Measurements from ENCODE around the gene GPBAR1.

Gene GPBAR1

GRCh38 chr2:218257390-218257981, 3.3 kb upstream of the GPBAR1 start:
- H3K9me3 Mint-ChIP-seq = no peaks in the 10 kb centered on the region
- H3K36me3 Mint-ChIP-seq (ENCODE audit: low read depth) = peaks cover 30% of the 10 kb centered on the region
- TF ChIP-seq, protein P1, sequence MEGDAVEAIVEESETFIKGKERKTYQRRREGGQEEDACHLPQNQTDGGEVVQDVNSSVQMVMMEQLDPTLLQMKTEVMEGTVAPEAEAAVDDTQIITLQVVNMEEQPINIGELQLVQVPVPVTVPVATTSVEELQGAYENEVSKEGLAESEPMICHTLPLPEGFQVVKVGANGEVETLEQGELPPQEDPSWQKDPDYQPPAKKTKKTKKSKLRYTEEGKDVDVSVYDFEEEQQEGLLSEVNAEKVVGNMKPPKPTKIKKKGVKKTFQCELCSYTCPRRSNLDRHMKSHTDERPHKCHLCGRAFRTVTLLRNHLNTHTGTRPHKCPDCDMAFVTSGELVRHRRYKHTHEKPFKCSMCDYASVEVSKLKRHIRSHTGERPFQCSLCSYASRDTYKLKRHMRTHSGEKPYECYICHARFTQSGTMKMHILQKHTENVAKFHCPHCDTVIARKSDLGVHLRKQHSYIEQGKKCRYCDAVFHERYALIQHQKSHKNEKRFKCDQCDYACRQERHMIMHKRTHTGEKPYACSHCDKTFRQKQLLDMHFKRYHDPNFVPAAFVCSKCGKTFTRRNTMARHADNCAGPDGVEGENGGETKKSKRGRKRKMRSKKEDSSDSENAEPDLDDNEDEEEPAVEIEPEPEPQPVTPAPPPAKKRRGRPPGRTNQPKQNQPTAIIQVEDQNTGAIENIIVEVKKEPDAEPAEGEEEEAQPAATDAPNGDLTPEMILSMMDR (IDR thresholded peaks at IDR 0.05) = peak; percentile 43
- H3K4me3 Mint-ChIP-seq = no peak overlapping the region
- H3K4me1 Mint-ChIP-seq = peaks cover 39% of the 10 kb centered on the region
- peak; percentile 47 for DNase-seq
- peak overlapping the region; percentile 49 for H3K27ac Mint-ChIP-seq
- H3K27me3 Mint-ChIP-seq (ENCODE audit: low read depth, poor library complexity) = no peaks in the 10 kb centered on the region

GRCh38 chr2:218259099-218259961, 1.5 kb upstream of the GPBAR1 start:
- Mint-ChIP-seq H3K4me3 (peak overlapping the region; percentile 24), H3K27me3 (ENCODE audit: low read depth, poor library complexity) (no peaks in the 10 kb centered on the region), H3K9me3 (no peaks in the 10 kb centered on the region), H3K4me1 (peaks cover 49% of the 10 kb centered on the region), H3K36me3 (ENCODE audit: low read depth) (peaks cover 21% of the 10 kb centered on the region), H3K27ac (peak overlapping the region; percentile 66)
- TF ChIP-seq, protein P1 (IDR thresholded peaks at IDR 0.05) = no peak
- no peak for DNase-seq

DNA sequence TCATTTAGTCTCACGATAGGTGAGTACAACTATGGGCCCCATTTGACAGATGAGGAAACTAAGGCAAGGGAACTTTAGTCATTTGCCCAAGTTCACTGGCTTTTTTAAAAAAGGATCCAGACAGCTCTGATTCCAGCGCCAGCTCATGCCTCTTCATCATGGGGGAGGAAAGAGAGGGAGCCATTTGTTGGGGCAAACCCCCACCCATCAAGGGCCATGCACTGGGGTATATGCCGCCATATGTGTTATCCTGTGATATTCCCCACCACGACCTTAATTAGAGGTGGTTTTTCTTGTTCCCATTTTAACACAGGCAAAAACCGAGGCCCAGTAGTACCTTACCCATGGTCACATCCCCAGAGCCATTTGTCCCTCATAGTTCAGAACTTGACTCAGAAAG, 649 bp upstream of the GPBAR1 start:
- H3K4me3 Mint-ChIP-seq = no peak overlapping the region
- H3K9me3 Mint-ChIP-seq = no peaks in the 10 kb centered on the region
- TF ChIP-seq, protein P1 (IDR thresholded peaks at IDR 0.05) = no peak
- H3K4me1 Mint-ChIP-seq = peaks cover 49% of the 10 kb centered on the region
- H3K27me3 Mint-ChIP-seq (ENCODE audit: low read depth, poor library complexity) = no peaks in the 10 kb centered on the region
- DNase-seq = no peak
- no peak overlapping the region for H3K27ac Mint-ChIP-seq
- H3K36me3 Mint-ChIP-seq (ENCODE audit: low read depth) = peaks cover 16% of the 10 kb centered on the region

DNA sequence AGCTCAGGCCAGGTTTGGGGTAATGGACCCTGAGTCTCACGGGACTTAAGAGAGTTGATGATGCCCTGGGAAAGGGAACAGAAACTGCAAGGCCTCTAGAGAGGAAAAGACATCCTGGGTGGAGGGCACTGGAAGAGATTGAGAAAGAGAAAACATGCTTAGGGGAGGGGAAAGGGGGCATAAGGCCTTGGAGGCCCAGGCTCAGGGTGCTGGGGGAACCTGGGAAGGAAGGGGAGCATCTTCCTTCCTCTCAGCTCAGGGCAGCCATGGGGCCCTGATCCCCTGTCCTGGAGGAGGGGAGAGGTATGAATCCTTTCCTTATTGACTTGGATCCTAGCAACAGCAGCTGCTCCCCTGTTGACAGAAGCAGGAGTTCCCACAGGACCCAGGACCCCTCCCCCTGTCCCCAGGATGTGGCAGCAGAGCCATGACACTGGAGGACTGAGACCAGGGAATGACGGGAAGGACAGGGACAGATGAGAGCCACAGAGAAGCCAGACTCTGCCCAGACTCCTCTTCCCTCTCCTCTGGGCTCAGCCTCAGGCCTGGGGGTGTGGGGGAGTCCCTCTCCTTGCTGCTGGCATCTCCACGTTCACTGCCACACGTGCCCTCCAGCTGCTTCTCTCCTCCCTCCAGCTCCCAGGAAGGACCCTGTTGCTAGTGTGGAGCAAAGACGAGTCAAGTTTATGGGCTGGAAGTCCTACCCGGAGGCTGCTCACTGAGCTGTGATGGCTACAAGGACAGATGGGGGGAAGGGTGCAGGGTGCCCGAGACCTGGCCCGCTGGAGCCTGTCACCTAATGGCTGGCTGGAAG, 815 bp downstream of the GPBAR1 start:
- H3K36me3 Mint-ChIP-seq (ENCODE audit: low read depth) = peaks cover 12% of the 10 kb centered on the region
- DNase-seq = peak; percentile 30
- no peaks in the 10 kb centered on the region for H3K27me3 Mint-ChIP-seq (ENCODE audit: low read depth, poor library complexity)
- peak overlapping the region; percentile 52 for H3K4me3 Mint-ChIP-seq
- H3K27ac Mint-ChIP-seq = peak overlapping the region; percentile 11
- no peaks in the 10 kb centered on the region for H3K9me3 Mint-ChIP-seq
- peaks cover 49% of the 10 kb centered on the region for H3K4me1 Mint-ChIP-seq
- TF ChIP-seq, protein P1 (IDR thresholded peaks at IDR 0.05) = no peak

- no peaks in the 10 kb centered on the region for H3K27me3 Mint-ChIP-seq (ENCODE audit: low read depth, poor library complexity)
- H3K27ac Mint-ChIP-seq = no peak overlapping the region
- DNase-seq = no peak
- no peak overlapping the region for H3K4me3 Mint-ChIP-seq
- peaks cover 18% of the 10 kb centered on the region for H3K36me3 Mint-ChIP-seq (ENCODE audit: low read depth)
- TF ChIP-seq, protein P1 (IDR thresholded peaks at IDR 0.05) = no peak
- no peaks in the 10 kb centered on the region for H3K9me3 Mint-ChIP-seq
- peaks cover 50% of the 10 kb centered on the region for H3K4me1 Mint-ChIP-seq
Measured at GRCh38 chr2:218262237-218262600, 1.4 kb downstream of the GPBAR1 start.

Data from nephron progenitor cell (in vitro differentiated cells).